Uterus (tissue), 4 donors: ENCODE results near the gene CLASRP. TPM values are rescaled to one million over a fixed set of nuclear protein-coding genes. Genes with fewer than 3 reads are reported as not detected.

Experiments
- DNase-seq, 2 donors: peaks; one replicate each; pipeline ENCODE4 v3.0.0-alpha.2; 2019 to 2020
- H3K27ac ChIP-seq, 2 donors: fragments of 200-600 bp; sonication (generic); 1 replicate in 1 of 2; 2 replicates in 1 of 2; pipeline ENCODE4 v1.5.1; 2016 to 2018
- H3K27me3 ChIP-seq, 2 donors: fragments of 200-600 bp; sonication (generic); one replicate each; pipeline ENCODE4 v1.5.1; 2018 to 2019; ENCODE audit warnings: control low read depth in 1 of 2
- H3K36me3 ChIP-seq, 2 donors: fragments of 200-600 bp; sonication (generic); one replicate each; pipeline ENCODE4 v1.5.1; 2019; ENCODE audit warnings: control low read depth in 1 of 2
- H3K4me1 ChIP-seq, 2 donors: fragments of 200-600 bp; sonication (generic); one replicate each; pipeline ENCODE4 v1.5.1; 2018 to 2019; ENCODE audit warnings: control low read depth in 1 of 2
- H3K4me3 ChIP-seq, 2 donors: fragments of 200-600 bp; sonication (generic); 1 replicate in 1 of 2; 2 replicates in 1 of 2; pipeline ENCODE4 v1.5.1; 2018 to 2019; ENCODE audit warnings: mild to moderate bottlenecking in 1 of 2
- H3K9me3 ChIP-seq, 2 donors: fragments of 200-600 bp; sonication (generic); one replicate each; pipeline ENCODE4 v1.5.1; 2019; ENCODE audit warnings: control low read depth in 1 of 2
- POLR2A ChIP-seq, 2 donors: fragments of 450-650 bp; IDR thresholded peaks; one replicate each; pipeline ENCODE4 v1.6.1; 2016; ENCODE audit warnings: antibody characterized with exemption in 2 of 2, mild to moderate bottlenecking in 1 of 2, moderate library complexity in 1 of 2
- intact Hi-C: fragments of 100-400 bp; cut with DNase I; formaldehyde crosslinking; loops from one replicate; pipeline ENCODE4 v1.15.1; 2023; ENCODE audit warnings: low total_unique reads
- total RNA-seq, 4 donors: library from RNA; depleted of rRNA in 3 of 4; stranded (reverse); fragments of >200 nt in 3 of 4; gene quantifications; one replicate each; pipeline versions ENCODE4 v1.1.0 to v1.2.4, GENCODE V29; 2014 to 2023
- TF ChIP-seq, protein P1 (sequence below), 4 experiments: fragments of 200-600 bp in 2 of 4; fragments of 450-650 bp in 2 of 4; sonication (generic) in 2 of 4; IDR thresholded peaks; one replicate each; pipeline ENCODE4 v1.5.1; 2016 to 2019; ENCODE audit warnings: antibody characterized with exemption in 4 of 4, mild to moderate bottlenecking in 2 of 4, moderate library complexity in 1 of 4
- donor health status: DM: yes; HTN: yes; CAD: no.

CLASRP gene, protein sequence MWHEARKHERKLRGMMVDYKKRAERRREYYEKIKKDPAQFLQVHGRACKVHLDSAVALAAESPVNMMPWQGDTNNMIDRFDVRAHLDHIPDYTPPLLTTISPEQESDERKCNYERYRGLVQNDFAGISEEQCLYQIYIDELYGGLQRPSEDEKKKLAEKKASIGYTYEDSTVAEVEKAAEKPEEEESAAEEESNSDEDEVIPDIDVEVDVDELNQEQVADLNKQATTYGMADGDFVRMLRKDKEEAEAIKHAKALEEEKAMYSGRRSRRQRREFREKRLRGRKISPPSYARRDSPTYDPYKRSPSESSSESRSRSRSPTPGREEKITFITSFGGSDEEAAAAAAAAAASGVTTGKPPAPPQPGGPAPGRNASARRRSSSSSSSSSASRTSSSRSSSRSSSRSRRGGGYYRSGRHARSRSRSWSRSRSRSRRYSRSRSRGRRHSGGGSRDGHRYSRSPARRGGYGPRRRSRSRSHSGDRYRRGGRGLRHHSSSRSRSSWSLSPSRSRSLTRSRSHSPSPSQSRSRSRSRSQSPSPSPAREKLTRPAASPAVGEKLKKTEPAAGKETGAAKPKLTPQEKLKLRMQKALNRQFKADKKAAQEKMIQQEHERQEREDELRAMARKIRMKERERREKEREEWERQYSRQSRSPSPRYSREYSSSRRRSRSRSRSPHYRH
- total RNA-seq: 100 to 1,000 TPM in 1 of 4 donors, 10 to 100 TPM in 3; 36.6 to 107 (median 73.9) TPM

DNA sequence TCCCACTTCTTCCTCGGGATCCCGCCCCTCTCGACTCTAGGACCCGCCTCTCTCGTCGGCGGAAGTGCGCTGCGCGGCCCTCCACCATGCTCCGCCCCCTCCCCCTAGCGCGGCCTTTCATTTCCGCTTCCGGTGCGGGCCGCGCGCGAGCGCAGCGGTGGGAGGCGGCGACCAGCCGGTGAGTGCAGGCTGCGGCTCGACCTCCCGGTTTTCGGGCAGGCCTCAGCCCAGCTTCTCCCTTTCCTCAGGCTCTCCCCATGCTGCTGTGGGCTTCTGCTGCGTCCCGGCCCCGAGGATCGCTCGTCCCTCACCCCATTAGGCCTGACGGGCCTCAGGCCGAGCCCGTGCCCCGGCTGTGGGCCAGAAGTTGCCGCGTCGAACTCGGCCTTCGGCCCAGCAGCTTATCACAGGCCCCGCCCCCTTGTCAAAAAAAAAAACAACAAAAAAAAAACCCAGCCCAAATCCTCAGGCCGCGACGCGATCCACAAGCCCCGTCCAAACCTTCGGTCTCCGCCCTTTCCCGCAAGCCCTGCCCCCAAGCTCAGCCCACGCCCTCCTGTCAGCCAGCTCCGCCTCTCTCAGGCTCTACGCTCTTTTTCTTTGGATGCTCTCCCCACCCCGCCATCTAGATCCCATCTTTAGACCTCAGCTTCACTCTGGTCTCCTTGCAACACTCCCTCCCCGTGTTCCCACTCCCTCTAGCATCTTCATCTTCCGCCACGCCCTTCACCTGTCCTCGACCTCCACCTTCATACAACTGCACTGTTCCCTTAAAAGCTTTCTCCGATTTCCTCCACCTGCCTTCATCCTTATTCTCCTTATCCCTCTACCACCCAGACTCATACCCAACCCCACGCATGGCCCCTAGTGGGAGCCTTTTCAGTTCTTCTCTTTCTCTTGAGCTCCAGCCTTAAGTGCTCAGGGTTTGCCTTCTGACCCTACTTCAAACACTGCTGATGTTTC is at the start of gene CLASRP:
TSS of gene CLASRP (plus strand) at position 115 of the 963 bp plus-strand sequence. CDS start 1,168 bp downstream, outside the sequence.
- Histone ChIP-seq H3K4me3 (peak within 1 kb of the TSS; percentile 77 to 98), H3K36me3 (no peaks in the 10 kb centered on the region), H3K27ac (peak within 1 kb of the TSS; percentile 87 to 89), H3K4me1 (peaks cover 6 to 19% of the 10 kb centered on the region in 2 donors), H3K9me3 (no peaks in the 10 kb centered on the region), H3K27me3 (no peaks in the 10 kb centered on the region)
- peak; percentile 81 to 95 for TF ChIP-seq POLR2A (IDR thresholded peaks at IDR 0.05)
- TF ChIP-seq, protein P1, sequence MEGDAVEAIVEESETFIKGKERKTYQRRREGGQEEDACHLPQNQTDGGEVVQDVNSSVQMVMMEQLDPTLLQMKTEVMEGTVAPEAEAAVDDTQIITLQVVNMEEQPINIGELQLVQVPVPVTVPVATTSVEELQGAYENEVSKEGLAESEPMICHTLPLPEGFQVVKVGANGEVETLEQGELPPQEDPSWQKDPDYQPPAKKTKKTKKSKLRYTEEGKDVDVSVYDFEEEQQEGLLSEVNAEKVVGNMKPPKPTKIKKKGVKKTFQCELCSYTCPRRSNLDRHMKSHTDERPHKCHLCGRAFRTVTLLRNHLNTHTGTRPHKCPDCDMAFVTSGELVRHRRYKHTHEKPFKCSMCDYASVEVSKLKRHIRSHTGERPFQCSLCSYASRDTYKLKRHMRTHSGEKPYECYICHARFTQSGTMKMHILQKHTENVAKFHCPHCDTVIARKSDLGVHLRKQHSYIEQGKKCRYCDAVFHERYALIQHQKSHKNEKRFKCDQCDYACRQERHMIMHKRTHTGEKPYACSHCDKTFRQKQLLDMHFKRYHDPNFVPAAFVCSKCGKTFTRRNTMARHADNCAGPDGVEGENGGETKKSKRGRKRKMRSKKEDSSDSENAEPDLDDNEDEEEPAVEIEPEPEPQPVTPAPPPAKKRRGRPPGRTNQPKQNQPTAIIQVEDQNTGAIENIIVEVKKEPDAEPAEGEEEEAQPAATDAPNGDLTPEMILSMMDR (IDR thresholded peaks at IDR 0.05): peak in 2 of 4 experiments; percentile 14 to 23
- peak; percentile 90 to 91 for DNase-seq
- intact Hi-C loops: loop anchor here (2.0 kb wide), 1 partner anchor 40 kb away; the partner anchor contains the start of gene GEMIN7

DNA sequence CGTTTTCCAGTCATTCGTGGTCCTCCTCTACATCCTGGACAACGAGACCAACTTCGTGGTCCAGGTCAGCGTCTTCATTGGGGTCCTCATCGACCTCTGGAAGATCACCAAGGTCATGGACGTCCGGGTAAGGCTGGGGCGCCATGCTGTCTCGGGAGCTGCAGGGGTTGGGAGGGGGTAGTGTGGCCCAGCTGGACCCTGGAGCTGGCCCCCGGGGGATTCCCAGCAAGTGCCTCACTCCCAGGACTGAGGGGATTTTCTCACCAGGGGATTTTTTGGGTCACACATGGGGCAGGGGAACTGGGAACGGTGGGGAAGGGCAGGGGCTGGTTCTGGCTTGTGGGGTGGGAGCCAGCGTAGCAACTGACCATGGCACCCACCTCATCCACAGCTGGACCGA is 48.4 kb upstream of the CLASRP start:
- intact Hi-C loops: no loop called here
- Histone ChIP-seq H3K27me3 (no peaks in the 10 kb centered on the region), H3K9me3 (no peaks in the 10 kb centered on the region), H3K36me3 (no peaks in the 10 kb centered on the region), H3K4me3 (no peak overlapping the region), H3K4me1 (no peaks in the 10 kb centered on the region), H3K27ac (no peak overlapping the region)
- no peak for TF ChIP-seq POLR2A (IDR thresholded peaks at IDR 0.05)
- TF ChIP-seq, protein P1 (IDR thresholded peaks at IDR 0.05): no peak
- DNase-seq: no peak

DNA sequence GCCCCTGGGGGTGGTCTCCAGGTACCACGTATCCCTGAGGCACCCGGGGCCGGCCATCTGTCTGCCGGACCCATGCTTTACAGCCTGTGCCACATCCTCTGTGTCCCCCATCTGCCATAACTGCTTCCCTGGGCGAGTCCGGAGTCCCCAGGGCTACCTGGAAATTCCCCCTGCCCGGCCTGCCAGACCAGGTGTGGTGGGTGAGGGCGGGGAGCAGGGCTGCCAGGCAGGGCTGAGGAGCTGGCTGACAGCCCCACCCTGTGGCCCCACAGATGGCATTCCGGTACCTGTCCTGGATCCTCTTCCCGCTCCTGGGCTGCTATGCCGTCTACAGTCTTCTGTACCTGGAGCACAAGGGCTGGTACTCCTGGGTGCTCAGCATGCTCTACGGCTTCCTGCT is 47.9 kb upstream of the CLASRP start:
- no peak overlapping the region for H3K27ac ChIP-seq
- H3K4me3 ChIP-seq: no peak overlapping the region
- H3K36me3 ChIP-seq: no peaks in the 10 kb centered on the region
- intact Hi-C loops: no loop called here
- no peaks in the 10 kb centered on the region for H3K4me1 ChIP-seq
- no peak for TF ChIP-seq POLR2A (IDR thresholded peaks at IDR 0.05)
- H3K27me3 ChIP-seq: no peaks in the 10 kb centered on the region
- no peak for DNase-seq
- H3K9me3 ChIP-seq: no peaks in the 10 kb centered on the region

DNA sequence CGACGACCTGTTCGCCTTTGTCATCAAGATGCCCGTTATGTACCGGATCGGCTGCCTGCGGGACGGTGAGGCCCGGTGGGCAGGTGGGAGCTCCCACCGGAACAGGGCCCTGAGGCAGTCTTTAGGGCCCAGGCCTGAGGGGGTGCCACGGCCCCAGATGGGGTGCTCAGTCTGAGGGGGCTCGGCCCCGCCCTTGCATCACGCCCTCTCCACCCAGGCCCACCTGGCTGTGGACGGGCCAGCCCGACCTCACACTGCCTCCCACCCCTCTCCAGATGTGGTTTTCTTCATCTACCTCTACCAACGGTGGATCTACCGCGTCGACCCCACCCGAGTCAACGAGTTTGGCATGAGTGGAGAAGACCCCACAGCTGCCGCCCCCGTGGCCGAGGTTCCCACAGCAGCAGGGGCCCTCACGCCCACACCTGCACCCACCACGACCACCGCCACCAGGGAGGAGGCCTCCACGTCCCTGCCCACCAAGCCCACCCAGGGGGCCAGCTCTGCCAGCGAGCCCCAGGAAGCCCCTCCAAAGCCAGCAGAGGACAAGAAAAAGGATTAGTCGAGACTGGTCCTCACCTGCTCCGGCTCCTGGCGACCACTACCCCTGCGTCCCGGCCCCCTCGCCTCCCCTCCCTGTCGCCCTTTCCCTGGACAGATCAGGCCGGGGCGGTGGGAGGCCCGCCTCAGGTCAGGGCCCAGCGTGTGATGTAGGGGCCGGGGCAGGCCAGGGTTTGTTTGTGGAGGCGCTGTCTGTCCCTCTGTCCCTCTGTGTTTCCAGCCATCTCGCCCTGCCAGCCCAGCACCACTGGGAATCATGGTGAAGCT is 46.3 kb upstream of the CLASRP start:
- Histone ChIP-seq H3K36me3 (no peaks in the 10 kb centered on the region), H3K27ac (no peak overlapping the region), H3K9me3 (no peaks in the 10 kb centered on the region), H3K4me3 (no peak overlapping the region), H3K4me1 (no peaks in the 10 kb centered on the region), H3K27me3 (no peaks in the 10 kb centered on the region)
- TF ChIP-seq POLR2A (IDR thresholded peaks at IDR 0.05): no peak
- TF ChIP-seq, protein P1 (IDR thresholded peaks at IDR 0.05): no peak
- intact Hi-C loops: no loop called here
- DNase-seq: no peak
